Measurements from ENCODE around the gene HMGN3. TPM values are rescaled to one million over a fixed set of nuclear protein-coding genes. Genes with fewer than 3 reads are reported as not detected.

The HMGN3 gene
- total RNA-seq, 1 donor from 2014 or later, result 98.2 TPM

DNA sequence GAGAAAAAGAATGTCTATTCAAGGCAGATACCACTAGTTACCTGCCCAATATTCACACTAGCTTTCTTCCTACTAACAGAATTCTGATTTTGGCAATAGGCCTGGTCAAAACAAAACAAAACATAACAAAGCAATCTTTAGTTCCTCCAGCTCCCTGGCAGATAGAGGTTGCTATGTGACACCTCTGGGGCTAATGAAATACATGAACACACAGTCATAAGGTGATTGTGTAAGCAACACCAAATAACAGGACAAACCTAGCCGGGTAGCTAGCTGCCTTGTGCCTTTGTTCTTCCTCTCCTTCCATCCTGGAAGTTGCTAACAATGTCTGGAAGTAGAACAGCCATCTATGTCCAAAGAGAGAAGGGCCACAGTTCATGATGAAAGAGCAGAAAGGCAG lies 6.0 kb upstream of the HMGN3 start:
- DNase-seq (ENCODE audit: low spot score), result peak; percentile 10
- Mint-ChIP-seq H3K4me3 (ENCODE audit: unreplicated experiment) (no peak overlapping the region), H3K4me1 (ENCODE audit: unreplicated experiment) (peaks cover 17% of the 10 kb centered on the region), H3K27ac (ENCODE audit: unreplicated experiment) (peak overlapping the region; percentile 96), H3K27me3 (ENCODE audit: unreplicated experiment) (no peaks in the 10 kb centered on the region), H3K9me3 (ENCODE audit: unreplicated experiment) (no peaks in the 10 kb centered on the region), H3K36me3 (ENCODE audit: low read depth, unreplicated experiment) (no peaks in the 10 kb centered on the region)
- TF ChIP-seq CTCF (IDR thresholded peaks at IDR 0.05; ENCODE audit: unreplicated experiment), result no peak

DNA sequence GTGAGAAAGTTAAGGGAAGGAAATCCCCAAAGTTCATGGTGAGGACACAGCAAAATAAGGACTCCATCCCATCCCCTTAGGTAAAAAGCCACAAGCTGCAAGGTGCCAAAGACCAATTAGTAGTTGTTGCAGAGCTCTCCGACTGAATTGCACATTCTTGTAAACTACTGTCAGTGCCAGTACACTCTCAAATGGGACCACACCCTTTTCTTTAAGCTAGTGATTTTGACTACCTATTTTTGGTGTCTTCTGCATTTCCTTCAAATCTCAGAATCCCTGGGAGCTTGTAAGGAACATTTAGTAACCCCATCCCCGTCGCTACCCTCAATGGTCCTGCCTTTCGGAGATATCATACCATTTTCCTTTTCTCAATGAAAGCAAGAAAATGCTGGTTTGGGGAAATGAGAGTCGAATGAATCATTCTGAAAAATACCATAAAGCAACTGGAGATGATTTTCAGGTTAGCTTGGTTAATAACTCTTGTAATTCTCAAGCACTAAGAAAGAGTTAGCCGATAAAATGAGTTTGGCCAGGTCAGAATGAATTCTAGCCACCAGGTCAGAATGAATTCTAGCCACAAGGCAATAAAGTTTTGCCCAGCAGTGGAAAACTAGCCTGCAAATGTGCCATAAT lies 5.2 kb upstream of the HMGN3 start:
- TF ChIP-seq CTCF (IDR thresholded peaks at IDR 0.05; ENCODE audit: unreplicated experiment), result no peak
- H3K27me3 Mint-ChIP-seq (ENCODE audit: unreplicated experiment), result no peaks in the 10 kb centered on the region
- peaks cover 19% of the 10 kb centered on the region for H3K4me1 Mint-ChIP-seq (ENCODE audit: unreplicated experiment)
- no peak overlapping the region for H3K4me3 Mint-ChIP-seq (ENCODE audit: unreplicated experiment)
- H3K27ac Mint-ChIP-seq (ENCODE audit: unreplicated experiment), result no peak overlapping the region
- no peaks in the 10 kb centered on the region for H3K36me3 Mint-ChIP-seq (ENCODE audit: low read depth, unreplicated experiment)
- no peaks in the 10 kb centered on the region for H3K9me3 Mint-ChIP-seq (ENCODE audit: unreplicated experiment)
- no peak for DNase-seq (ENCODE audit: low spot score)

GRCh38 chr6:79238919-79239318 lies 4.4 kb upstream of the HMGN3 start:
- Mint-ChIP-seq H3K36me3 (ENCODE audit: low read depth, unreplicated experiment) (no peaks in the 10 kb centered on the region), H3K4me3 (ENCODE audit: unreplicated experiment) (no peak overlapping the region), H3K9me3 (ENCODE audit: unreplicated experiment) (no peaks in the 10 kb centered on the region), H3K27me3 (ENCODE audit: unreplicated experiment) (peaks cover 3% of the 10 kb centered on the region), H3K4me1 (ENCODE audit: unreplicated experiment) (peaks cover 24% of the 10 kb centered on the region), H3K27ac (ENCODE audit: unreplicated experiment) (no peak overlapping the region)
- no peak for DNase-seq (ENCODE audit: low spot score)
- no peak for TF ChIP-seq CTCF (IDR thresholded peaks at IDR 0.05; ENCODE audit: unreplicated experiment)

- no peak for DNase-seq (ENCODE audit: low spot score)
Observed at GRCh38 chr6:79236711-79237110, 2.2 kb upstream of the HMGN3 start.

More at GRCh38 chr6:79236711-79237110, 2.2 kb upstream of the HMGN3 start:
- H3K9me3 Mint-ChIP-seq (ENCODE audit: unreplicated experiment), result no peaks in the 10 kb centered on the region
- peaks cover 3% of the 10 kb centered on the region for H3K27me3 Mint-ChIP-seq (ENCODE audit: unreplicated experiment)
- no peaks in the 10 kb centered on the region for H3K36me3 Mint-ChIP-seq (ENCODE audit: low read depth, unreplicated experiment)
- H3K4me3 Mint-ChIP-seq (ENCODE audit: unreplicated experiment), result no peak overlapping the region
- peaks cover 28% of the 10 kb centered on the region for H3K4me1 Mint-ChIP-seq (ENCODE audit: unreplicated experiment)
- no peak overlapping the region for H3K27ac Mint-ChIP-seq (ENCODE audit: unreplicated experiment)
- no peak for TF ChIP-seq CTCF (IDR thresholded peaks at IDR 0.05; ENCODE audit: unreplicated experiment)
